NCI-H446 treated with DMSO at 0.1 percent for 48 hours (cell line): ENCODE measurements around the gene CHAF1A.

Source experiments
- DNase-seq: peaks from one replicate; lab custom pipeline; 2025; lab: John Stamatoyannopoulos, UW

The CHAF1A gene

DNA sequence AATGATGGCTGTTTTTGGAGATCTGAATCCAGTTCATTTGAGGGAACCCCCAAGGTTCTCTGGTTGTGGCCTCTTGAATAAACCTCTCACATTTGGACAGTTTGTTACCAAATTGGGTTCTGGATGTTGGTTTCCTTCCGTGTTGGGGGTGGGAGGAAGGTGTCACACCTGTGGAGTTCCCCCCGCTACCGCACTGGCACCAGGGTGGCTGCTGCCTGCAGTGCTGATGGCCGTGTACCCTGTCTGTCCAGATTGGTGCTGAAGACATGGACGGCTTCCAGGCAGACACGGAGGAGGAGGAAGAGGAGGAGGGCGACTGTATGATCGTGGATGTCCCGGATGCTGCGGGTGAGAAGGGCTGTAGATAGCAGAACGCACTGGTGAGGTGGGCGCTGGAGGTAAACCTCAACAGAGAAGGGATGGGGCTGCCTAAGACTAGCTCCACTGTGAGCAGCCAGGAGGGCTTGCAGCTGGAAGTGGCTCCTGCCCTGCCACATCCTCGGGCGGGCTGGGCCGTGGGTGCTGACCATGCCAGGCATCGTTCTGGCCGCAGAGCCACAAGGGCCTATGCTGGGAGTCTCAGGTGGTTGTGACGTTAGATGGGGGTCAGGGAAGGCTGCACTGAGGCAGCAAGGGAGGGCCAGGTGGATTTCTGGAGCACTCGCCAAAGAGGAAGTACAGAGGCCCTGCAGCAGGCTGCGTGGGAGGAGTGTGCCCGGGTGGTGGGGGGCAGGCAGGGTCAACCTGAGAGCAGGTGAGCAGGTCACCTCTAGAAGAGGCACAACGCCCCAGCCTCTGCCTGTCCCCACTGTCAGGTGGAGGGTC is 39.8 kb downstream of the CHAF1A start:
- DNase-seq: no peak

DNA sequence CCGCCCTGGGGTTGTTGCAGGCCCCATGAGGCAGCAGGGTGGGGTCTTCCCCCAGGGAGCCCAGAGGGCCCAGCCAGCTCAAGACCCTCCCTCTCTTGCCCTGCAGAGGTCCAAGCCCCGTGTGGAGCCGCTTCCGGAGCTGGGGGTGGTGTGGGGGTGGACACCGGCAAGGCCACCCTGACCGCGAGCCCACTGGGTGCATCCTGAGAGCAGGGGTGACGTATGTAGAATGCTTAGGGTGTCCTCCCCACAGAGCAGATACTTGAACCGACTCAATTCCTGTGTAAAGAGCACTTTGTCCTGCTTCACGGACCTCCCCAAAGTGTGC is 40.3 kb downstream of the CHAF1A start:
- no peak for DNase-seq

GRCh38 chr19:4443188-4443587 is 40.7 kb downstream of the CHAF1A start:
- DNase-seq: no peak

DNA sequence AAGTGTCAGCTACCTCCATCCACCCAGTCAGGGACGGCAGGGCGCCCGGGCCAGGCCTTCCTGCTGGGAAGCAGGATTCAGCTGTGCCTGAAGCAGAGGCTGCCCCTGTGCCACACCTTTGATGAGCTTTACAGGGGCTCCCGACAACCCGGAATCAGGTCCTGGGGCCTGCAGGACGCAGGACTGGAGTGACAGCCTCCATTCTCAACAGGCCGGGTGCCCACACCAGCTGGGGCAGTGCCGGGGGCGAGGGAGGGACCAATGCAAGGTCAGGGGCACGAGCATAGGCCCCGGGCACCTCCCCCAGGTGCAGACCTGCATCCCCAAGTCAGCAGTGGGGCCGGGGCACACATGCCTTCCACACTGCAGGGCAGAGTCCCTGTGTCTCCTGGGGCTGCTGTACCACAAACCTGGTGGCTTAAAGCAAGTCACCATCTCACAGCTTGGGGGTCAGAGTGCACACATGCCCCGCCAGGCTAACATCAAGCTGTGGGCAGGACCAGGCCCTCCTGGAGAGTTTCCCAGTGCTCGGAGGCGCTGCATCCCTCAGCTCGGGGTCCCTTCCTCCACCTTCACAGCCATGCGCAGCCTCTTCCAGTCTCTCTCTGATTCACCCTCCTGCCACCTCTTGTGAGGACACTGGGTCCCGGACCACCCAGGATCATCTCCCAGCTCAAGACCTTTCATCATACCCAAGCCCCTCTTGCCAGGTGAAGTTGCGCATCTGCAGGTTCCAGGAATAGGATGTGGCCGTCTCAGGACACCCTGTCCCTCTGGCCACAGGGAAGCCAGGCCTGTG is 41.7 kb downstream of the CHAF1A start:
- no peak for DNase-seq

- no peak for DNase-seq
Measured at GRCh38 chr19:4444765-4445741, 42.6 kb downstream of the CHAF1A start.

GRCh38 chr19:4445963-4446703 is 43.7 kb downstream of the CHAF1A start:
- no peak for DNase-seq

GRCh38 chr19:4446704-4447200 is 44.3 kb downstream of the CHAF1A start:
- no peak for DNase-seq

DNA sequence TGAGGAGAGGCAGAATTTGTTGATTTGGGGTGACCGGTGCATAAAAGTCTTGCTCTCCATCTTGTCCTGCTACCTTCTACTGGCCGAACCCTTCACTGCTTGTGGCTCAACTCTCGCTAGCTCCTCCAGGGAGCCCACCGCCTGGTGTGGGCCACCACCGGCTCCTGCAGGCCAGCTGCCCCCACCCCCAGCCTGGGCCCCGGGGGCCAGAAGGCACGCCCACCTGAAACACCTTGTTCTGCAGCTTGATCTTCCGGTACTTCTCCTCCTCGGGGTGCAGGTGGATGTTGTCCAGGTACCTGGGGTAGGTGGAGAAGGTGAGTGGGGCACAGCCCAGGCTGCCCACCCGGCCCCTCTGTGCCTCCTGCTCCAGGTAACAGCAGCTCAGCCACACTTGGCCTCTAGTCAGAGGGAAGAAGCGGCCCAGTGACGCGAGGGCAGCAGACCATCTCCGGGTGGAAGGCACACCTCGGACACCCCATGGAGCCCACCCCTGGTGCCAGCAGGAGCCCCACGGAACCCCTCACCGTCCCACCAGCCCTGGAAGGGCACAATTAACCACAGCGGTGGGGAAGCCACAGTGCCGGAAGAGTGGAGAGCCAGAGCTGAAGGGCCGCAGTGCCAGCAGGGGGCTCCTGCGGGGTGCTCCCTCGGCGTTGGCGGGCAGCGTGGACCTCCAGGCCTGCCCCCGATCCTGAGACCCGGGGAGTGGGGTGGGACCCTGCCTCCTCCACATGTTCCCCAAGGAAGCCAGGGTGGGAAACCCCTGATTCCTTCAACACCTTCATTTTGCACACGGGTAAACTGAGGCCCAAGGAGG is 45.1 kb downstream of the CHAF1A start:
- DNase-seq: no peak

DNA sequence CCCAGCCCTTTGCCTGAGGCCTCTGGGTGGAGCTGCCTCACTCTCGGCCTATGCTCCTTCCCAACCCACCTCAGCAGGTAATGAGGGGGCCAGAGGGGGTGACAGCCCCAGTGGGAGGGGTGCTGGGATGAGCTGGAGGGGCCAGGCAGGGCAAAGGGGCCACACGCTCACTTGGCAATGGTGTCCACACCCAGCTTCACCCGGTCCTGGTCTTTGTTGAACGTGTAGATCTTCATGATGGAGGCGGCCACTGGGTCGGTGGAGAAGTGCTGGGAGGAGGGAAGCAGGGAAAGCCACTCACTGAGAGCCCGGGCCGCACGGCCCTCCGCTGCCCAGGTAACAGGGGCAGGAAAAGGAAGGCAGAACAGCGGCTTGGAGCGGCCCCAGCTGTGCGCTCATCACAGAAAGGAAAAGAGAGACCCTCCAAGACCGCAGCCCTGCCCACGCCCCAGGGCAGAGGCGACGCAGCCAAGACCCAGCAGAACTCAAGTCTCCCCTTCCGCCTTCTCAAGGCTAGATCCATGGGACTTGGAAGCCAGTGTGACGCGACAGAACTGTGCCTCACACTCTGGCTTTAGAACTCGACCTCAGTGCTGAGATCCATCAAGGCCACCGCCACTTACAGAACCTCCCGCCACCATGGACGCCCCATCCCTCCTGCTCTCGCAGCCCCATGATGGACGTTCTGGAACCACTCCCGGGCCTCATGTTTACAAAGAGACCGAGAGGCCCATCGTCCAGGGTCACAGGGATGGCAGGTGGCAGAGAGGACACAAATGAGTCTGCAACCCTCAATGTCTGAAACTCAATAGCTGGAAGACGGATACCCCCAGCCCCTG is 45.9 kb downstream of the CHAF1A start:
- DNase-seq: no peak

- peak; percentile 98 for DNase-seq
Measured at GRCh38 chr19:4449022-4449638, 46.7 kb downstream of the CHAF1A start.

DNA sequence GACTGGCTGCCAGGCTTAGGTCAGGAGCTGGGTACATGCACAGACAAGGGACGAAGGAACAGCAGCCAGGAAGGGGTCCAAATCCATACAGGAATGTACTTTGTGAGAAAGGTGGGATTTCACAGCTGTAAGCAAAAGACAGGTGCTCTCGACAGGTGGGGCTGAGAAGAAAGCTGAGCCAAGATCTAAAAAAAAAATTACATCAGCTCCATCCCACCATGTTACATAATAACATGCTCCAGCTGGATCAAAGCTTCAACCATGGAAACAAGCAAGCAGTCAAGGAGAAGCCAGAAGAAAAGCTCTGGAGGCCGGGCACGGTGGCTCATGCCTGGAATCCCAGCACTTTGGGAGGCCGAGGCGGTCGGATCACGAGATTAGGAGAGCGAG is 47.2 kb downstream of the CHAF1A start:
- peak; percentile 69 for DNase-seq

DNA sequence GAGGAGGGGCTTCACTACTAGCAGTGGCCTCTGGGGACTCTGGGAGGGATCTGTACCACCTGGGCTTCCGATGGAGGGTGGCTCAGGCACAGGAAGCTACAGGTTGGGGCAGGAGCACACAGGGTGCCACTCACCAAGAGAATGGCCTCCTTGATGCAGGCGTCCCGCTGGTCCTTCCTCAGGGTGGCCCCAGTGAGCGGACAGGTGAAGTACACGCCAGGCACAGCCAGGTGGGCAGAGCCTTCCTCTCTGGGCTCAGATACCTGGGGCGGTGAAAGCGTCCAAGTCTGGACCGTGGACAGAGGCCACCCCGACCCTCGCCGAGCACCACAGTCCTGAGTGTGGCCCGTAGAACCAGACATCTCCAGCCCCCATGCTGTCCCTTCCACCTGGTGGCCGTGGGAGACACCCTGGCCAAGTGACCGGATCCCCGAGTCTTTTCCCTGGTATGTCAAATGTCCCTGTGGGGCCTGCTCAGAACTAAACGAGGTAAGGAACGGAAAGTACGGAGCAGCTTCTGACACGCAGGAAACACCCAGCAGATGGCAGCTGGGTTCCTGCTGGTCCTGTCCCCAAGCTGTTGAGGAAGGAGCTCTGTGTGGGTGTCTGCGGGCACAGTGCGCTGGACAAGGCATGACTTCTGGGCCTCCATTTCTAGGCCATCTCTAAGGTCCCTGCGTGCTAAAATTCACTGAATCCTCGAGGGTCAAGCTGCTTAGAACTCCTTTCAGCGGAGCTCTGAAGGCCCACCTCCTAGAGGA is 50.0 kb downstream of the CHAF1A start:
- no peak for DNase-seq

DNA sequence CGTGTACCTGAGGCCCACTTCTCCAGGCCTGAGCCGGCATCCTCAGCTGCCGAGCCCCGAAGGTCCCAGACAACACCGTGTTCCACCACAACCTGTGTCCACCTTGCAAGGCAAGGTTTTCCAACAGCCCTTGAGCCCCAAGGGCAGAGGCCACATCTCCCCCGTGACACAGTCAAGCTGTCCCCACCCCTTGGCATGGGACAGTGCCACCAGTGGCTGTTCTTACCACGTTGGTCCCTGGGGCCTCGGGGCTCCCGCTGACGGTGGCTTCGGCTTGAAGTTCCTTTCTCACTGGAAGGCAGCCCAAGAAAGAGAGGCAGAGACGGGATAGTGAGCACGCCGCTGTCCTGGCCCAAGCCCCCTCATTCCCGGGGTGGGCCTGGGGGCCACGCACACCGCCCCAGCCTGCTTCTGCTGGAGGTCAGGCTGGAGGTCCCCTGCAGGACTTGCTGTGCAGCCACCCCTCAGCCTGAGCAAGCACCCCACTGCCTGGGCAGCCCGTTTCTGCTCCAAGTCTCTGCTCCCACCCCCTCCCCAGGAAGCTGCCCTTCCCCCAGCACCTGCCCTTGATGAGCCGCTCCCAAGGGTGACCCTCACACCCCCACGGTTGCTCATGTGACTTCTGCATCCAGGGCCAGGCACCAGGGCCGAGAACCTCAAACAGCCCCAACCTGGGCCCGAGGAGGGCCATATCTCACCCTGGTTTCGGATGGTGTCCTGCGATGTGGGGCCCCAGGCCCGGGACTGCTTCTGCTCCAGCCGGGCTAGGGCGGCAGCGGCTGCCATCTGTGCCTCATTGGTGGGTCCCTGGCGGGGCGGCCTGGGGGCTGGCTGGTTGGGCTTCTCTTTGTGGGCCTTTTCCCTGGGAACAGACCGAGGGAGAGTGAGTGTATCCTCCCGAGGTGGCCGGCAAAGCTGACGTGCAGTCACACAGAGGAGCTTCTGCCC is 51.1 kb downstream of the CHAF1A start:
- DNase-seq: no peak

DNA sequence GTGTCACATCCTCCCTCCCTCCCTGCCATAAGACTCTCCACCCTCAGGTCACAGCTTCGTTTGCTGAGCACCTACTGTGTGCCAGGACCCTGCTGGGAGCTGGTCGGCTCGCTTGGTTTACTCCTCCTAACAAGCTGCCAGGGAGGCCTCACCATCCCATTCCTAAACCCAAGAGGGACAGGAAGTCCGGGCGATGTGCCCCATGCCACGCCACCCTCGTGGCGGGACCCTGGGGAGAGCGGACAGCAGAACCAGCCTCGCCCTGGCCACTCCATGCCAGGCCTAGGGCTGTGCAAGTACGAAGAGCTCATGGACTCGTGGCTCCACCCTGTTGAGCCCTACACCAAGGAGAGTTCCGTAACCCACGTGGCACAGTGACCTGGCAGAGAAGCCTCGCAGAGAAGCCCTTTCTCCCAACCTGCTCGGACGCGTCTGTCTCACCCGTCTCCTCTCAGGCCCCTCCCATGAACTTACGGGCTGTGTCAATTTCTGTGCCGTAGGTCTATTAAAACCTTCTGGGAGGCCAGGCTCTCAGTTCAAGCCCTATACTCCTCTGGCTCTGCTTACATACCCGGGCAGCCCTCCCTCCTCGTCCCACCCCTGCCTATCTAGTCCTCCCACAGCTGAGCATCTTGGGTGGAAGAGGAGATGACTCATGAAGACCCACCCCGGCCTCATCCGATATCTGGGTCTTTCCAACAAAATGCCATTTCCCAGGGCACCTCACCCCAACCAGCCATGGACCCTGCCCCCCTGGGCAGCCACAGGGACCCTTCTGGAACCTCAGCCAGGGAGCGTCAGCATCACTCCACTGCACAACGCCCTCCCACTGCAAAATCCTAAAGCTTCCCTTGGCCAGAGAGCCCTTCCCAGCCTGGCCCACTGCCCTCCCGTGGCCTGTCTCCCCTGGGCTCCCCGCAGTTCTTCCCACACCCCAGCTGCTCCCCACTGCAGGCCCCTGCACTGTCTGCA is 52.6 kb downstream of the CHAF1A start:
- DNase-seq: no peak

- DNase-seq: peak; percentile 73
Measured at GRCh38 chr19:4455719-4456475, 53.5 kb downstream of the CHAF1A start.
